Neuronal stem cell (in vitro differentiated cells): ENCODE results near the gene B2M.
A peak's percentile ranks its signal among the peaks of the same experiment; 100 is the strongest.
"Not testable (repeated sequence)": the region's sequence is repeated elsewhere in the genome, so short reads cannot be mapped to it uniquely, and the experiment has no call there.

Experiments used
- DNase-seq: peaks from one replicate; pipeline ENCODE4 v3.0.0-alpha.2; 2013; ENCODE audit warnings: low spot score
- H2AFZ ChIP-seq: one replicate; pipeline ENCODE4 v1.6.1; 2013; ENCODE audit warnings: mild to moderate bottlenecking, low read length, inconsistent platforms
- H2AK5ac ChIP-seq: 2 replicates; pipeline ENCODE4 v1.6.1; 2013; ENCODE audit warnings: low read depth, mild to moderate bottlenecking, inconsistent platforms, low read length, moderate library complexity, mixed read lengths
- H2BK120ac ChIP-seq: 2 replicates; pipeline ENCODE4 v1.6.1; 2013; ENCODE audit warnings: low read depth, mild to moderate bottlenecking, inconsistent platforms, low read length, moderate library complexity, mixed read lengths
- H2BK12ac ChIP-seq: one replicate; pipeline ENCODE4 v1.6.1; 2013; ENCODE audit warnings: low read length, inconsistent platforms
- H2BK15ac ChIP-seq: 2 replicates; pipeline ENCODE4 v1.6.1; 2013; ENCODE audit warnings: mild to moderate bottlenecking, low read length, inconsistent platforms, mixed read lengths
- H2BK5ac ChIP-seq: one replicate; pipeline ENCODE4 v1.6.1; 2013; ENCODE audit warnings: inconsistent platforms, mild to moderate bottlenecking, low read length, moderate library complexity
- H3K14ac ChIP-seq: one replicate; pipeline ENCODE4 v1.6.1; 2013; ENCODE audit warnings: low read length, inconsistent platforms
- H3K18ac ChIP-seq: 2 replicates; pipeline ENCODE4 v1.6.1; 2013; ENCODE audit warnings: low read length, inconsistent platforms
- H3K23ac ChIP-seq: 2 replicates; pipeline ENCODE4 v1.6.1; 2013; ENCODE audit warnings: low read depth, mild to moderate bottlenecking, mixed read lengths, low read length, inconsistent platforms; ENCODE audit not compliant: poor library complexity
- H3K27ac ChIP-seq: replicated peaks from 3 replicates; pipeline ENCODE4 v1.5.1; 2013; ENCODE audit warnings: low read length, inconsistent platforms
- H3K27me3 ChIP-seq, 3 experiments: 2 replicates each; pipeline ENCODE4 v1.6.1; 2013; ENCODE audit warnings: low read length in 3 of 3, mild to moderate bottlenecking in 2 of 3, inconsistent platforms in 1 of 3, low read depth in 1 of 3, mixed read lengths in 1 of 3, moderate library complexity in 1 of 3; ENCODE audit not compliant: control insufficient read depth in 3 of 3, insufficient read depth in 3 of 3
- H3K36me3 ChIP-seq, 2 donors: replicated peaks in 1 of 2; 2 replicates each; pipeline ENCODE4 v1.6.1; 2013; ENCODE audit warnings: low read length in 2 of 2; ENCODE audit not compliant: control insufficient read depth in 2 of 2, insufficient read depth in 2 of 2
- H3K4ac ChIP-seq: 2 replicates; pipeline ENCODE4 v1.6.1; 2013; ENCODE audit warnings: inconsistent platforms, mild to moderate bottlenecking, low read length, moderate library complexity
- H3K4me1 ChIP-seq, 2 donors: 1 replicate in 1 of 2; 2 replicates in 1 of 2; pipeline ENCODE4 v1.6.1; 2013; ENCODE audit warnings: low read length in 2 of 2, low read depth in 1 of 2; ENCODE audit not compliant: control insufficient read depth in 2 of 2, insufficient read depth in 1 of 2
- H3K4me2 ChIP-seq: one replicate; pipeline ENCODE4 v1.6.1; 2013; ENCODE audit warnings: mild to moderate bottlenecking, low read length, inconsistent platforms; ENCODE audit not compliant: insufficient read depth, poor library complexity, severe bottlenecking
- H3K4me3 ChIP-seq, 2 donors: 2 replicates each; pipeline ENCODE4 v1.5.1; 2013; ENCODE audit warnings: low read length in 2 of 2, mild to moderate bottlenecking in 2 of 2, inconsistent platforms in 1 of 2, moderate library complexity in 1 of 2
- H3K79me1 ChIP-seq: one replicate; pipeline ENCODE4 v1.6.1; 2013; ENCODE audit warnings: low read depth, mild to moderate bottlenecking, inconsistent platforms, low read length, moderate library complexity
- H3K9ac ChIP-seq: one replicate; pipeline ENCODE4 v1.6.1; 2013; ENCODE audit warnings: mild to moderate bottlenecking, low read depth, low read length, inconsistent platforms; ENCODE audit not compliant: poor library complexity
- H3K9me3 ChIP-seq, 2 donors: replicated peaks in 1 of 2; 2 replicates each; pipeline versions ENCODE3 to v1.6.1; 2013; ENCODE audit warnings: low read length in 2 of 2, mild to moderate bottlenecking in 2 of 2, inconsistent platforms in 1 of 2, low read depth in 1 of 2, mixed read lengths in 1 of 2, moderate library complexity in 1 of 2; ENCODE audit not compliant: control insufficient read depth in 2 of 2, insufficient read depth in 1 of 2
- H4K8ac ChIP-seq: one replicate; pipeline ENCODE4 v1.6.1; 2013; ENCODE audit warnings: low read depth, mild to moderate bottlenecking, inconsistent platforms, low read length, moderate library complexity
- H4K91ac ChIP-seq: one replicate; pipeline ENCODE4 v1.6.1; 2013; ENCODE audit warnings: low read length, low read depth, mild to moderate bottlenecking, inconsistent platforms; ENCODE audit not compliant: poor library complexity
- WGBS, 2 donors: extraction: QIAGEN DNeasy Blood & Tissue Kit; methylation state at CpG; one replicate each; pipeline ENCODE4 v1.1.7; 2013; ENCODE audit warnings: missing lambda C conversion rate in 2 of 2, mixed read lengths in 1 of 2; ENCODE audit not compliant: insufficient read length in 2 of 2, insufficient replicate concordance in 1 of 2; ENCODE audit errors: extremely low coverage in 2 of 2; 5-methylcytosine and 5-hydroxymethylcytosine counted together

B2M gene

GRCh38 chr15:44735482-44736180 lies 24.3 kb downstream of the B2M start:
- Histone ChIP-seq H2AK5ac (no peak overlapping the region), H4K91ac (no peak overlapping the region), H2BK120ac (no peak overlapping the region), H4K8ac (no peak overlapping the region), H3K4ac (no peak overlapping the region), H3K27me3 (no peaks in the 10 kb centered on the region), H2BK12ac (no peak overlapping the region), H3K27ac (no peak overlapping the region), H3K4me2 (no peak overlapping the region), H3K18ac (no peak overlapping the region), H3K36me3 (peaks cover 0 to 14% of the 10 kb centered on the region in 2 donors), H2AFZ (no peak overlapping the region), H3K79me1 (no peaks in the 10 kb centered on the region), H3K4me1 (no peaks in the 10 kb centered on the region), H2BK5ac (no peak overlapping the region), H3K23ac (no peak overlapping the region), H3K4me3 (no peak overlapping the region), H3K9ac (no peak overlapping the region), H2BK15ac (no peak overlapping the region), H3K9me3 (no peaks in the 10 kb centered on the region), H3K14ac (no peak overlapping the region)
- WGBS, 2 donors = 100% methylated on average over 1 of the region's 8 CpGs; no CpG with 5 or more reads in 1 of the 2 donors
- DNase-seq = no peak

GRCh38 chr15:44736181-44736765 lies 25.0 kb downstream of the B2M start, which contains the start of gene TRIM69:
TSS of gene TRIM69 (plus strand) at chr15:44736528. CDS start at chr15:44736705, 177 bp downstream.
- Histone ChIP-seq H2AK5ac (no peak within 1 kb of the TSS), H3K4me2 (no peak within 1 kb of the TSS), H3K4ac (no peak within 1 kb of the TSS), H2AFZ (no peak within 1 kb of the TSS), H3K4me3 (no peak within 1 kb of the TSS), H2BK15ac (no peak within 1 kb of the TSS), H3K9ac (no peak within 1 kb of the TSS), H3K23ac (no peak within 1 kb of the TSS), H3K18ac (no peak within 1 kb of the TSS), H2BK12ac (no peak within 1 kb of the TSS), H4K91ac (no peak within 1 kb of the TSS), H2BK5ac (no peak within 1 kb of the TSS), H2BK120ac (no peak within 1 kb of the TSS), H3K9me3 (no peaks in the 10 kb centered on the region), H3K4me1 (no peaks in the 10 kb centered on the region), H3K27me3 (no peaks in the 10 kb centered on the region), H3K14ac (no peak within 1 kb of the TSS), H4K8ac (no peak within 1 kb of the TSS), H3K36me3 (peaks cover 0 to 13% of the 10 kb centered on the region in 2 donors), H3K27ac (no peak within 1 kb of the TSS), H3K79me1 (no peaks in the 10 kb centered on the region)
- WGBS, 2 donors = no CpG with 5 or more reads among the region's 3 CpGs
- DNase-seq = no peak

- Histone ChIP-seq H3K9ac (no peak overlapping the region), H3K4me2 (no peak overlapping the region), H3K9me3 (no peaks in the 10 kb centered on the region), H2BK12ac (no peak overlapping the region), H3K27ac (no peak overlapping the region), H2BK15ac (no peak overlapping the region), H2BK120ac (no peak overlapping the region), H3K4me3 (no peak overlapping the region), H3K4me1 (no peaks in the 10 kb centered on the region), H4K91ac (no peak overlapping the region), H3K14ac (no peak overlapping the region), H3K79me1 (no peaks in the 10 kb centered on the region), H4K8ac (no peak overlapping the region), H2AFZ (no peak overlapping the region), H3K18ac (no peak overlapping the region), H2AK5ac (no peak overlapping the region), H2BK5ac (no peak overlapping the region), H3K4ac (no peak overlapping the region), H3K23ac (no peak overlapping the region), H3K36me3 (no peaks in the 10 kb centered on the region), H3K27me3 (no peaks in the 10 kb centered on the region)
- peak; percentile 20 for DNase-seq
- no CpG with 5 or more reads among the region's 3 CpGs for WGBS, 2 donors
Observed at GRCh38 chr15:44738340-44738984, 27.1 kb downstream of the B2M start.

- not testable (repeated sequence) for H2AK5ac ChIP-seq, H2BK5ac ChIP-seq, H3K18ac ChIP-seq, H3K9ac ChIP-seq, H2BK120ac ChIP-seq, H3K14ac ChIP-seq, H3K23ac ChIP-seq, H3K27ac ChIP-seq, H2BK15ac ChIP-seq, DNase-seq, H4K91ac ChIP-seq, H3K4me2 ChIP-seq, H2BK12ac ChIP-seq, H3K4ac ChIP-seq, H4K8ac ChIP-seq, H2AFZ ChIP-seq, H3K4me3 ChIP-seq, H3K9me3 ChIP-seq, H3K4me1 ChIP-seq, H3K79me1 ChIP-seq, H3K36me3 ChIP-seq, H3K27me3 ChIP-seq
- WGBS, 2 donors = no CpG with 5 or more reads among the region's 24 CpGs
Observed at GRCh38 chr15:44739222-44739847, 28.0 kb downstream of the B2M start.
